ENCODE results near the gene ZSCAN9. TPM values are rescaled to one million over a fixed set of nuclear protein-coding genes. Genes with fewer than 3 reads are reported as not detected.

The ZSCAN9 gene
- total and polyA plus RNA-seq, 2 of the 13 experiments (the other 11 are each of a cell fraction or from before 2014, with no cell fraction given): 14.6 to 17.8 TPM

- TF ChIP-seq PAX8 (CRISPR knock-in tag; IDR thresholded peaks at IDR 0.05; ENCODE audit: borderline replicate concordance) (no peak; the same call in 1 of the 2 replicates), SRSF4 (IDR thresholded peaks at IDR 0.05; ENCODE audit: low read depth, low read length, poor library complexity, severe bottlenecking) (no peak), SRSF9 (IDR thresholded peaks at IDR 0.05; ENCODE audit: borderline replicate concordance, insufficient read depth, low read depth, low read length, poor library complexity, severe bottlenecking) (no peak), ZNF337 (CRISPR knock-in tag; IDR thresholded peaks at IDR 0.05; ENCODE audit: borderline replicate concordance, low read depth) (no peak), ZNF382 (CRISPR knock-in tag; IDR thresholded peaks at IDR 0.05; ENCODE audit: borderline replicate concordance) (no peak), MTF2 (CRISPR knock-in tag; IDR thresholded peaks at IDR 0.05; ENCODE audit: borderline replicate concordance) (no peak), ZNF292 (CRISPR knock-in tag; IDR thresholded peaks at IDR 0.05; ENCODE audit: borderline replicate concordance, low read depth) (no peak; the same call in 1 of the 2 replicates), ZBTB21 (CRISPR knock-in tag; IDR thresholded peaks at IDR 0.05) (no peak), DNMT1 (CRISPR knock-in tag; IDR thresholded peaks at IDR 0.05) (no peak), CAMTA2 (CRISPR knock-in tag; IDR thresholded peaks at IDR 0.05; ENCODE audit: borderline replicate concordance) (no peak), RCOR2 (CRISPR knock-in tag; IDR thresholded peaks at IDR 0.05) (no peak), KIAA2018 (CRISPR knock-in tag; IDR thresholded peaks at IDR 0.05; ENCODE audit: borderline replicate concordance) (no peak)
- TF ChIP-seq, protein P1, sequence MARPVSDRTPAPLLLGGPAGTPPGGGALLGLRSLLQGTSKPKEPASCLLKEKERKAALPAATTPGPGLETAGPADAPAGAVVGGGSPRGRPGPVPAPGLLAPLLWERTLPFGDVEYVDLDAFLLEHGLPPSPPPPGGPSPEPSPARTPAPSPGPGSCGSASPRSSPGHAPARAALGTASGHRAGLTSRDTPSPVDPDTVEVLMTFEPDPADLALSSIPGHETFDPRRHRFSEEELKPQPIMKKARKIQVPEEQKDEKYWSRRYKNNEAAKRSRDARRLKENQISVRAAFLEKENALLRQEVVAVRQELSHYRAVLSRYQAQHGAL (CRISPR knock-in tag; IDR thresholded peaks at IDR 0.05; ENCODE audit: not compliant biosample characterization): no peak
- TF ChIP-seq, protein P2, sequence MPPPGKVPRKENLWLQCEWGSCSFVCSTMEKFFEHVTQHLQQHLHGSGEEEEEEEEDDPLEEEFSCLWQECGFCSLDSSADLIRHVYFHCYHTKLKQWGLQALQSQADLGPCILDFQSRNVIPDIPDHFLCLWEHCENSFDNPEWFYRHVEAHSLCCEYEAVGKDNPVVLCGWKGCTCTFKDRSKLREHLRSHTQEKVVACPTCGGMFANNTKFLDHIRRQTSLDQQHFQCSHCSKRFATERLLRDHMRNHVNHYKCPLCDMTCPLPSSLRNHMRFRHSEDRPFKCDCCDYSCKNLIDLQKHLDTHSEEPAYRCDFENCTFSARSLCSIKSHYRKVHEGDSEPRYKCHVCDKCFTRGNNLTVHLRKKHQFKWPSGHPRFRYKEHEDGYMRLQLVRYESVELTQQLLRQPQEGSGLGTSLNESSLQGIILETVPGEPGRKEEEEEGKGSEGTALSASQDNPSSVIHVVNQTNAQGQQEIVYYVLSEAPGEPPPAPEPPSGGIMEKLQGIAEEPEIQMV (CRISPR knock-in tag; IDR thresholded peaks at IDR 0.05; ENCODE audit: low read depth): peak; percentile 57; the same call in 1 of the 2 replicates
These were observed 6.5 kb upstream of the ZSCAN9 start (continued) for GRCh38 chr6:28218312-28219248.
